GM21423 (cell line): ENCODE data around the gene TTC7B.

Source experiments
- ATAC-seq: cut with Tn5 transposase; IDR thresholded peaks from one replicate; pipeline ENCODE4 v1.9.1; 2021; ENCODE audit warnings: mild to moderate bottlenecking, moderate library complexity; ENCODE audit not compliant: unreplicated experiment

The TTC7B gene

GRCh38 chr14:90805662-90806540 lies 10.3 kb downstream of the TTC7B start:
- ATAC-seq, result no peak

DNA sequence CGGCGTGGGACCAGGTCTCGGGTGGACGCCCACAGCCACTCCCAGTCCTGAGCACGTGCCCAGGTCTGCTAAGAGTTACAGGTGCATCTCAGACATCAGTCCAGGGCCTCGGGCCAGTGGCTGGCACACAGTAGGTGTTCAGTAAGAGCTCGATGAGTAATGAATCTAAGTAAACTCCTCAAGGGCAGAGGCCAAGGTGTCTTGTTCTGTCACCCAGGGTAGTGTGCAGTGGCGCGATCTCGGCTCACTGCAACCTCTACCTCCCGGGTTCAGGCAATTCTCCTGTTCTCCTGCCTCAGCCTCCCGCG lies 11.2 kb downstream of the TTC7B start:
- no peak for ATAC-seq

DNA sequence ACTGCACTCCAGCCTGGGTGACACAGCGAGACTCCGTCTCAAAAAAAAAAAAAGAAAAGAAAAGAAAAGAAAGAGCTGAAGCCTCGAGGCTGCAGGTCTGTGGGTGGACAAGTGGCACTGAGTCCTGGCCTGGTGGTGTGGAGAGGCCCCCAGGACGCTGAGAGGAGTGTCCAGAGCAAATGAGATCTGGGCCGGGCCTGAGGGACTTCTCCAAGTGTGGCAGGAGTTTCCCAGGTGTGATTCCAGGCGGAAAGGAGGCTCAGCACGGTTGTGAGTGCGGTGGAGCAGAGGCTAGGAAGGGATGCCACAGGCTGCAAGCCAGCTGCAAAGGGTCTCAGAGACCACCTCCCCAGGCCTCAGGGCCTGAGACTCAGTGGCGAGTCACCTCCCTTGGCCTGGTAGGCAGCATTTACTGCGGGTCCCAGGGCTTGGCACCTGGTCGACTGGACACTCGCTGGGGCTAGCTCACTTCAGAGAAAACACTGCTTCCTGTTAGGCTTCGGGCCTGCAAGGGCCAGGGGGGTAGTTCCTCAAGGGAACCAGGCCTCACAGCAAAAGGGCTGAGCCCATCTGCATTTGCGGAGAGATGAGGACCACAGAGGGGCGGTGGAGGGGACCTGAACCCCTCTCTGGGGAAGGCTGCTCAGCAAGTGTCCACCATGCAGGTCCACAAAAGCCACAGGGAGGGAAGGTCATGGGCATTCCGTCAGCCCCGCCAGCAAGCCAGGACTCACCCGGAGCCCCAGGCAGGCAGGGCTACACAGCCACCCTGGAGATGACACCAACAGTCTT lies 11.7 kb downstream of the TTC7B start:
- ATAC-seq, result no peak

- ATAC-seq, result no peak
These were observed 13.0 kb downstream of the TTC7B start for GRCh38 chr14:90803249-90803648.

DNA sequence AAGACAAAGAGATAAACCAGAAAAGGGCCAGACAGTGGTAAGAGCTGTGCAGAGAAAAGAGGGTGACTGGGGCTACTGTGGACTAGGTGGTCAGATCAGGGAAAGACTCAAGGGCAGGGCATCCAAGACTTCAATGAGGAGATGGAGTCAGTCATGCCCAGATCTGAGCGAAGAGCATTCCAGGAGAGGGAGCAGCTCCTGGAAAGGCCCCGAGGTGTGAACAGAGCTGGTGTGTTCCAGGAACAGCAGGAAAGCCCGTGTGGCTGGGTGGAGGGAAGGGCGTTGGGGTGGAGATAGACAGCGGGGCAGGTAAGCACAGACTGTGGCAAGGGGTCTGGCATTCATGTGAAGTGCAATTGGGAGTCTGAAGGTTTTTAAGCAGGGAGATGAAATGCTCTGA lies 16.8 kb downstream of the TTC7B start:
- no peak for ATAC-seq

GRCh38 chr14:90797919-90798318 lies 18.3 kb downstream of the TTC7B start:
- no peak for ATAC-seq

- ATAC-seq, result no peak
These were observed 18.8 kb downstream of the TTC7B start for GRCh38 chr14:90797451-90797850.

DNA sequence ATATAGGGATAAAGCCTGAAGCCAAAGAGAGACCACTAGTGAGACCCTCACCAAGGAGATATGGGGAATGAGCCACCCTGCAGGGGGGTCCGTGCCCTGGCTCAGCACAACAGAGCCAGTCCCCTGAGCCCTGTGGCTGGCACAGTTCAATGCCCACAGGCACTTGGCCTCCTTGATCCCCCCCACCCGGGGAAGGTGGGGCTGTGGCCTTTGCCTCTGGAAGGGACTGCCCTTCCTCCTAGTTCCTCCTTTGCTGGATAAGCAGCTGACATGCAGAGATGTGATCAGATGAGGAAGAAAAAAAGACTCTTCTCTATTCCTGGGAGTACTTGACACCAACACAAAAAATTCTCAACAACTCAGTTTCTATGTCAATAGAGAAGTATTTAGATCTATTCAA lies 19.9 kb downstream of the TTC7B start:
- ATAC-seq, result no peak

- ATAC-seq, result no peak
These were observed 20.5 kb downstream of the TTC7B start for GRCh38 chr14:90795744-90796143.

DNA sequence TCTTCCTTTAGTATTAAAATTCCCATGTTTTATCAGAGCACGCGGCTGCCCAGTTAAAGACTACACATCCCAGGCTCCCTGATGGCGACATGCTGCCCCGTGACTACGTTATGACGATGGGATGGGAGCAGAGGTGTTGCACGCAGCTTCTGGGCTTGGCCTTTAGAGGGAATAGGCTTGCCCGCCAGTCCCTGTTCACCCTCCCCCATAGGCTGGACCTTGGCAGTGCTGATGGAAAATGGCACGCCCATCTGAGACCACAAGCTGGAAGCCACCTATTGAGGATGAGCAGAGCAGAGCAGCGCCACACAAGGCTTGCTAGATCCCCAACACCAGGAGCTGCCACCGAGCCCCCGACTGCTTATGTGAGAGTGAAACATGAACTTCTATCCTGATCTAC lies 24.7 kb downstream of the TTC7B start:
- no peak for ATAC-seq

DNA sequence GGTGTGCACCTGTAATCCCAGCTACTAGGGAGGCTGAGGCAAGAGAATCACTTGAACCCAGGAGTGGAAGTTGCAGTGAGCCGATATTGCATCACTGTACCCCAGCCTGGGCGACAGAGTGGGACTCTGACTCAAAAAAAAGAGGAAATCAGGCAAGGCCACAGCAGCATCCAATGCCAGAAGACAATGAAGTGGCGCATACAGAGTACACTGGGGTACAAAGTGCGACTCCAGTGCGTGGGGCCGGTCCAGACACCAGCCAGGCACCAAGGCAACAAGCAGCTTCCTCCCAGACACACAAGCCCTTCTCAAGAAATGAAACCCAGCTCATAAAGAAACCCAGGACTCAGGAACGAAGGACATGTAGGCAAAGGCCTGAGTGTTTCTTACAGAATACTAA lies 28.2 kb downstream of the TTC7B start:
- no peak for ATAC-seq

DNA sequence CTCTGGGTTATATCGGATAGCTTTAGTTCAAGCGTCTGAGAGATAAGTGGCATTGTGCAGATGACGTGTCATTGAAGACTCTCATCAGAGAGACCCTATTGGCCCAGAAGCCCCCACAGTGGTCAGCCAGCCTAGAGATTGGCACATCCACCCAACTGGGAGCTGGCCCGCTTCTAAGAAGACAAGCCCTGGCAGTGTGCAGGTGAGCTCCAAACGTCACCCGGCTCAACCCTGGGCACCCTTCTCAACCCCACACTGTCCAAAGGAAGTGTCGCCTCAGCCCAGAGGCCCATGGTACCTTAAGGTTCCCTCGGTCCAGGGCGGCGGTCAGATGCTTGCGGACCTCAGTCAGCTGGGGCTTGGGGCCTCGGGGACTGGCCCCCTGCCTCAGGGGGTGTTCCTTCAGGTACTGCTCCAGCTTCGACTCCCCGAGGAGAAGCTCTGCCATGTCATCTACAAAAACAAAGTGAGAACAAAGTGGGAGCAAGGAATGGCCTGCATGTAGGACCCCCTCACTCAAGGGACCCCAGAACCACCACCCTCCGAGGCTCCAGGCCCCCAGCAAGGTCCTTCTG lies 30.3 kb downstream of the TTC7B start:
- ATAC-seq, result no peak

DNA sequence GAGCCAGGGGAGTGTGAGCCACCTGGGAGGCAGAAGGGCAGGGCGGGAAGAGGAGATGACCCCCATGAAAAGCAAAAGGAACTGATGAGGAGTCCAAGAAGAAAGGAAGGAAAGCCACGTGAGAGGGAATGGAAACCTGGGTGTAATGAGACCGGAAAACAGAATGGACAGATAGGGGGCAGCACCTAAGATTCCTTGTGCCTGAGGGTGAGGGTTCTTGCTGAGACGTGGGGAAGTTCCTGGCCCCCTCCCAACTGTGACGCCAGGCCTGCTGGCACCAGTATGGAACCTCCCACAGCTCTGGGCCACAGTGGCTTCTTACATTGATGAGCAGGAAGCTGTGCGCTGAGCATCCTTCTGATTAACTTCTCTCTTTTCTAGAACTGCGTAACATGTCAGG lies 30.8 kb downstream of the TTC7B start:
- no peak for ATAC-seq

DNA sequence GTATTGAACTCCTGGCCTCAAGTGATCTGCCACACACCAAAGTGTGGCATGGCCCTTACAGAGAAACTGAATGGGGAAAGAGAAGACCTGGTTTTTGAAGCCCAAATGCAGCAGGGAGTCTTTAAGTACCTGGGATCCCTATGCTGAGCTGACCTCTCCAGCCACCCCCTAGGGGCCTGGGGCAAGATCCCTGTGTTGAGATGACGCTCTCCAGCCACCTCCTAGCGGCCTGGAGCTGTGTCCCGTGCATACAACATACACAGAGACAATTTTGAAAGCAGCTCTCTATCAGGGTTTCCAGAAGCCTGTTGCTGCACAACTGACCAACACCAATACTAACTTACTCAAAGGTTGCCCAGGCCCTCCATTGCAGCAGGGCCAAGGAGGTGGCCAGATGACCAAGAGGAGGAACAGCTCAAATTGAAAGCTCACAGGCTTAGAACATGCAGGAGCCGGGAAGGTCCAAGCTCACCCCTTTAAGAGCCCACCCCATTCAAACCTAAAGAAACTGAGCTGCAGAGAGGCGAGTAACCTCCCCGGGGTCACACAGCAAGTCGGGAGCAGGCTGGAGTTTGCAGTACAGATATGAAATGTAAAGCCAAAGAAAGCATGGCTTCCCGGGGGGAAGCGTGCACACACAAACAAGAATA lies 31.5 kb downstream of the TTC7B start:
- ATAC-seq, result no peak

DNA sequence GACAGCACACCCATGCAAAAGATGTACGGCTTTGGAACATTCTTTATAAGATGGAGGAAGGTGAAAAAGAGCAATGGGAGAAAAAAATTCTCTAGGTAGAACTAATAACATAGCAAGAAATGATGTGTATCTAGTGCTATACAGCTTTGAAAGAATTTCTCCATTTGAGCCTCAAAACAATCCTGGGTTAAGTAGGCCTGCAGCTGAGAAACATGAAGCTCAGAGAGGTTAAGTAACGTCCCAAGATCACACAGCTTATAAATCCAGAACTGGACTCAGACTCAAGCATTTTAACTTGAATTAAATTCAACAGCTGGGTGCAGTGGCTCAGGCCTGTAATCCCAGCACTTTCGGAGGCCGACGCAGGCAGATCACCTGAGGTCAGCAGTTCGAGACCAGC lies 32.9 kb downstream of the TTC7B start:
- no peak for ATAC-seq

GRCh38 chr14:90782892-90783291 lies 33.3 kb downstream of the TTC7B start:
- no peak for ATAC-seq

DNA sequence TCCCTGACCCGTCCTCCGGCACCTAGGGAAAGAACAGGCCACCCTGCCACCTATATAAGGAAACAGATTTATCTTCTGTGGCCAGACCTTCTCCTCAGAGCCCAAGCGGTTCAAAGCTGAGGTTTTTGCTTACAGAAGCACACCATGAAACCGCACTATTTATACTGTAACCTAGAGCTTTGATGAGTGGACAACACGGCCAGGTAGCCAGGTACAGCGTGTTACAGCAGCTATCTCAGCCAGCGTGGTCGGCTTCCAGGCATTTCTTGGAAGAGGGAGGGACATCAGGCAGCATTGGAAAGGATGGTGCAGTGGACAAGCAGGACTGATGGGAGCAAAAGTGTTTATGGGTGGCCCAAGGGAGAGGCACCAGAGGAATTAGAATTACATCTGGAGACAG lies 34.4 kb downstream of the TTC7B start:
- ATAC-seq, result no peak

DNA sequence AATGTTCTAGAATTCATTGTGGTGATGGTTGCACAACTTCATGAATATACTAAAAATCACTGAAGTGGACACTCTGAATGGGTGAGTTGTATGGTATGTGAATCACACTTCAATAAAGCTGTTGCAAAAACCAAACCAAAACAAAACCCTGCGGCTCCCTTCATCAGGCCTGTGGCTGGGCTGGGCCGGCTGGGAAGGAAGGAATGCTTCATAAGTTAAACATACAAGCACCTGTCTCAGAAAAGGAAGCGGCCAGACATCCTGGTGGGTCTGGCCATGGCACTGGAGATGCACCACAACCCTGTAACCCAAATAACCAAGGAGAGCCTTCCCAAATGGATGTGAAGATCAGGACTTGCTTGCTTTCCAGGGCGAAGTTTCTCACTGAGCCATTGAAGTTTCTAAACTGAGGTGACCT lies 34.9 kb downstream of the TTC7B start:
- ATAC-seq, result no peak

GRCh38 chr14:90780519-90780918 lies 35.7 kb downstream of the TTC7B start:
- no peak for ATAC-seq

GRCh38 chr14:90778571-90779255 lies 37.5 kb downstream of the TTC7B start:
- ATAC-seq, result no peak
